GM06990 (cell line): ENCODE measurements around the gene MRPL19.

Experiments used
- DNase-seq: peaks from one replicate; pipeline ENCODE4 v3.0.0-alpha.2; 2011; ENCODE audit not compliant: insufficient read length; ENCODE audit errors: extremely low read depth
- H3K27me3 ChIP-seq: replicated peaks from 2 replicates; pipeline ENCODE4 v1.6.0; 2011; ENCODE audit warnings: low read length; ENCODE audit not compliant: control insufficient read depth, insufficient read depth
- H3K36me3 ChIP-seq: 2 replicates; pipeline ENCODE4 v1.5.1; 2011; ENCODE audit warnings: low read length; ENCODE audit not compliant: control insufficient read depth, insufficient read depth
- H3K4me3 ChIP-seq: replicated peaks from 2 replicates; pipeline ENCODE4 v1.5.1; 2011; ENCODE audit warnings: low read depth, mild to moderate bottlenecking, control low read depth, low read length
- TF ChIP-seq, protein P1 (sequence below): IDR thresholded peaks from 2 replicates; pipeline ENCODE4 v1.5.1; 2011; ENCODE audit warnings: low read length, control low read depth, mild to moderate bottlenecking, inconsistent platforms; ENCODE audit not compliant: insufficient read depth, poor library complexity, severe bottlenecking

MRPL19 gene

DNA sequence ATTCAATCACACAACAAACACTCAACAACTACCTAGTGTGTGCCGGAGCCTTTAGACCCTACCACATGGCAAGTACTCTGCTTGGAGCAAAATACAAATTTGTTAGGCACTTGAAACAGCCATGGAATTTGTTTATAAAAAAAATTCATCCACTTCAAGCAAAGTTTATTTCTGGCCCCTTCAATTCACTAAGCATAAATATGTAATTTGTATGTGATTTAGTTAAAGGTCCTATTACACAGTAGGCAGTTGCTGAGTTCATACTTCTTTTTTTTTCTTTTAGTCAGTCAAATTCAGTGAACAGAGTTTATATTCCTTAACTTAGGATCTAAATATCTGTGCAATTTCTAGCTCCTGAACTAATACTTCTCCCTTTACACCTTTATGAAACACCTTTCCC lies 41.6 kb downstream of the MRPL19 start:
- Histone ChIP-seq H3K4me3 (no peak overlapping the region), H3K27me3 (no peaks in the 10 kb centered on the region), H3K36me3 (peaks cover 10% of the 10 kb centered on the region)
- TF ChIP-seq, protein P1, sequence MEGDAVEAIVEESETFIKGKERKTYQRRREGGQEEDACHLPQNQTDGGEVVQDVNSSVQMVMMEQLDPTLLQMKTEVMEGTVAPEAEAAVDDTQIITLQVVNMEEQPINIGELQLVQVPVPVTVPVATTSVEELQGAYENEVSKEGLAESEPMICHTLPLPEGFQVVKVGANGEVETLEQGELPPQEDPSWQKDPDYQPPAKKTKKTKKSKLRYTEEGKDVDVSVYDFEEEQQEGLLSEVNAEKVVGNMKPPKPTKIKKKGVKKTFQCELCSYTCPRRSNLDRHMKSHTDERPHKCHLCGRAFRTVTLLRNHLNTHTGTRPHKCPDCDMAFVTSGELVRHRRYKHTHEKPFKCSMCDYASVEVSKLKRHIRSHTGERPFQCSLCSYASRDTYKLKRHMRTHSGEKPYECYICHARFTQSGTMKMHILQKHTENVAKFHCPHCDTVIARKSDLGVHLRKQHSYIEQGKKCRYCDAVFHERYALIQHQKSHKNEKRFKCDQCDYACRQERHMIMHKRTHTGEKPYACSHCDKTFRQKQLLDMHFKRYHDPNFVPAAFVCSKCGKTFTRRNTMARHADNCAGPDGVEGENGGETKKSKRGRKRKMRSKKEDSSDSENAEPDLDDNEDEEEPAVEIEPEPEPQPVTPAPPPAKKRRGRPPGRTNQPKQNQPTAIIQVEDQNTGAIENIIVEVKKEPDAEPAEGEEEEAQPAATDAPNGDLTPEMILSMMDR = no peak
- no peak for DNase-seq

DNA sequence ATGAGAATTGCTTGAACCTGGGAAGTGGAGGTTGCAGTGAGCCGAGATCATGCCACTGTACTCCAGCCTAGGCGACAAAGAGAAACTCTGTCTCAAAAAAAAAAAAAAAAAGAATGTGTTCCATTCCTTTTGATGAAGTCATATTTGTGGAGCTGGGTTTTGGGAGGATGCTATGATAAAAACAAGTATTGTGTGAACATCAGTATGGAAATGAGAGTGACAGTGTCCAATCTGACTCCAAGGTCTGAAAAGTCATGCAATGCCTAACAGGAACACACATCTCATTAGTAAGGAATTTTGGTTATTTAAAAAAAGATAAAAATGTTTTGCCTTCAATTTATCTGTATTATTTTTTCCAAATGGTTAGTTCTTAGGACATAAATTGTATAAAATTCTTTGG lies 52.3 kb downstream of the MRPL19 start:
- Histone ChIP-seq H3K4me3 (no peak overlapping the region), H3K36me3 (peaks cover 7% of the 10 kb centered on the region), H3K27me3 (no peaks in the 10 kb centered on the region)
- DNase-seq = no peak
- TF ChIP-seq, protein P1 = no peak

DNA sequence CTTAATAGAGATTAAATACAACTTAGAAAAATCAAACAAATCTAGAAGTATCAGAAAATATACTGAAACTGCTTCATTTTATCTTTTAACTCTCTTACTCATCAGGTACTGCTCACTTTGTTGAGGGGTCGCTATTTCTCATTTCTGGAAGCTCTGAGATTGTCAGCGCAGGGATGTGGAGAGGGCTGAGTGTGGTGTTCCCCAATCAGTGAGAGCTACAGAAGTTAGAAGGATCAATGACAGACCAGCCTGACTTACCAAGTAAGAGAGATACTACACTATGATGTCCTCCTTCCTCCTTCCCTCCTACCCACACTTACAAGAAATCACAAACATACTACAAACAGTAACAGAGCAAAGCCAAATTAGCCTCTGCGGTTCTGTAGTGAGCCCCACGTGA lies 56.0 kb downstream of the MRPL19 start:
- no peak for DNase-seq
- H3K36me3 ChIP-seq = peaks cover 9% of the 10 kb centered on the region
- TF ChIP-seq, protein P1 = no peak
- no peak overlapping the region for H3K4me3 ChIP-seq
- no peaks in the 10 kb centered on the region for H3K27me3 ChIP-seq

DNA sequence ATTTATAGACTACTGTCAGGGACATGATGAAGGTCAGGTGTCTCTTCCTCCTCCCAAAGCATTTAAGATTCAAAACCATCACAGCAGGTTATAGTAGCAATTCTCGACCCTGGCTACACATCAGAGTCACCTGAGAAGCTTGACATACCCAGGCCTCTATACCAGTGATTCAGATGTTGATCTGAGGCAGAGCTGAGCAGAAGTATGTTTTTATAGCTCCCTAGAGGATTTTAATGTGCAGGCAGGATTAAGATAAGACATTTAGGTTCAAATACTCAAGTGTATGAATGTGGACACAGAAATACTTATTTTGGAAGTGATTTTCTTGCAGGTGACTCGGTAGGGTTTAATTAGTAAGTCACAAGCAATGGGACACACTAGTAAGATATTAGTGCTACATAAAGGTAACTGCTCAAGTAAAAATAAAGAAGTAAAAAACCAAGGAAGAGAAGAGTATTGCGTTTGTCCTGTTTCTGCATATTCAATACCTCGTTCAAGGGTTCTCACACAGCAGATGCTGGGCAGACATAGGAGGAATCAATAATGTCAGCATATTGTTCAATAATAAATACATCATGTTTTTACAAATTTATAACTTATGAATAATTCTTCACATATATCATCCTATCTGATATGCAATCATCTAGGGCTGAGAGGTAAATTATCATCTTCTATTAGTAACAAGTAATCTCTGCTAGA lies 57.2 kb downstream of the MRPL19 start:
- peaks cover 9% of the 10 kb centered on the region for H3K36me3 ChIP-seq
- TF ChIP-seq, protein P1 = no peak

DNA sequence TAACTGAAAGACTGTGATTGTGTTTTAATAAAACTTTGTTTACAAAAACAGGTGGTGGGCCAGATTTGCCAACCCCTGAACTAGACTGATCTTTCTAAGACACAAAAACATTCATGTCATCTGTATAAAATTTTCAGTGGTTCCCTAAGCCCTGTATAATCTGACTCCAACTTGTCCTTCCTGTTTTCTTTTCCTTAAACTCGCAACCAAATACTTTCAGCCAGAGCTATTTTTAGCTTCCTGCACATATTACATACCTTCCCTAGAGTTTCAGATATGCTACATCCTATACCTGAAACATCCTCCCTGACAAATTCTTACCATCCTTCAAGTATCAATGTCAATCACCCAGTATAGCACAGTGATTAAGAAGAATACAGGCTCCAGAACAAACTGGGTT lies 59.3 kb downstream of the MRPL19 start:
- no peak for DNase-seq
- TF ChIP-seq, protein P1 = no peak

More for the DNA sequence above, 57.2 kb downstream of the MRPL19 start:
- H3K27me3 ChIP-seq = no peaks in the 10 kb centered on the region
- no peak overlapping the region for H3K4me3 ChIP-seq
- DNase-seq = no peak

More for the DNA sequence above, 59.3 kb downstream of the MRPL19 start:
- Histone ChIP-seq H3K36me3 (peaks cover 4% of the 10 kb centered on the region; the same call in 1 of the 2 replicates), H3K4me3 (no peak overlapping the region), H3K27me3 (no peaks in the 10 kb centered on the region)
